A673 (cell line): Measurements from ENCODE around the gene SLMAP.

Experiments
- EZH2 ChIP-seq: fragments of 200-600 bp; sonication (generic); IDR thresholded peaks from 2 replicates; pipeline ENCODE4 v1.6.1; 2017; ENCODE audit warnings: borderline replicate concordance, low read depth, mild to moderate bottlenecking, mixed read lengths, antibody characterized with exemption, low read length; ENCODE audit not compliant: poor library complexity, severe bottlenecking
- TF ChIP-seq, protein P1 (sequence below): fragments of 300-800, 200-600 bp; sonication (generic); conservative IDR thresholded peaks from 2 replicates; pipeline ENCODE4 v1.5.1; 2017; ENCODE audit warnings: low read depth, mild to moderate bottlenecking, antibody characterized with exemption, low read length, moderate library complexity, mixed read lengths

DNA sequence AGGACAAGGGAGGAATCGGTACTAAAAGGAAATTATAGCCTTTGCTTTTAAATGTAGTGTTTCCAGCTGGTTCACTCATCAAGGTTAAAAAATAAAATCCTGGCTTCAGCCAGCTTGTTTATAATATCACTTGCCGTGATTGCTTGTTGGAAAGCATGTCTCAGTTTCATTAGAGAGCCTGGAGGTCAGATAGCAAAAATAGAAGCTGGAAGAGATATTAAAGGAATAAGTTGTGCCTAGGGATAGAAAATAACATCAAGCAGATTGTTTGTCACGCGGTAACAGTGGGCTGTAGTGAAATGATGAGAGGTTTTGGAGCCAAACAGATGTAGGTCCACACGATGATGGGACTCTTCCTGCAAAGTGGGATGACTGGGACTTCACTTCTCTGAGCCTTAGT lies 17.7 kb upstream of the SLMAP start:
- TF ChIP-seq, protein P1, sequence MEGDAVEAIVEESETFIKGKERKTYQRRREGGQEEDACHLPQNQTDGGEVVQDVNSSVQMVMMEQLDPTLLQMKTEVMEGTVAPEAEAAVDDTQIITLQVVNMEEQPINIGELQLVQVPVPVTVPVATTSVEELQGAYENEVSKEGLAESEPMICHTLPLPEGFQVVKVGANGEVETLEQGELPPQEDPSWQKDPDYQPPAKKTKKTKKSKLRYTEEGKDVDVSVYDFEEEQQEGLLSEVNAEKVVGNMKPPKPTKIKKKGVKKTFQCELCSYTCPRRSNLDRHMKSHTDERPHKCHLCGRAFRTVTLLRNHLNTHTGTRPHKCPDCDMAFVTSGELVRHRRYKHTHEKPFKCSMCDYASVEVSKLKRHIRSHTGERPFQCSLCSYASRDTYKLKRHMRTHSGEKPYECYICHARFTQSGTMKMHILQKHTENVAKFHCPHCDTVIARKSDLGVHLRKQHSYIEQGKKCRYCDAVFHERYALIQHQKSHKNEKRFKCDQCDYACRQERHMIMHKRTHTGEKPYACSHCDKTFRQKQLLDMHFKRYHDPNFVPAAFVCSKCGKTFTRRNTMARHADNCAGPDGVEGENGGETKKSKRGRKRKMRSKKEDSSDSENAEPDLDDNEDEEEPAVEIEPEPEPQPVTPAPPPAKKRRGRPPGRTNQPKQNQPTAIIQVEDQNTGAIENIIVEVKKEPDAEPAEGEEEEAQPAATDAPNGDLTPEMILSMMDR = no peak
- TF ChIP-seq EZH2 = no peak
